ENCODE results near the gene TEPSIN.

The TEPSIN gene

GRCh38 chr17:81181811-81182185, 57.1 kb downstream of the TEPSIN start:
- no peak for DNase-seq

DNA sequence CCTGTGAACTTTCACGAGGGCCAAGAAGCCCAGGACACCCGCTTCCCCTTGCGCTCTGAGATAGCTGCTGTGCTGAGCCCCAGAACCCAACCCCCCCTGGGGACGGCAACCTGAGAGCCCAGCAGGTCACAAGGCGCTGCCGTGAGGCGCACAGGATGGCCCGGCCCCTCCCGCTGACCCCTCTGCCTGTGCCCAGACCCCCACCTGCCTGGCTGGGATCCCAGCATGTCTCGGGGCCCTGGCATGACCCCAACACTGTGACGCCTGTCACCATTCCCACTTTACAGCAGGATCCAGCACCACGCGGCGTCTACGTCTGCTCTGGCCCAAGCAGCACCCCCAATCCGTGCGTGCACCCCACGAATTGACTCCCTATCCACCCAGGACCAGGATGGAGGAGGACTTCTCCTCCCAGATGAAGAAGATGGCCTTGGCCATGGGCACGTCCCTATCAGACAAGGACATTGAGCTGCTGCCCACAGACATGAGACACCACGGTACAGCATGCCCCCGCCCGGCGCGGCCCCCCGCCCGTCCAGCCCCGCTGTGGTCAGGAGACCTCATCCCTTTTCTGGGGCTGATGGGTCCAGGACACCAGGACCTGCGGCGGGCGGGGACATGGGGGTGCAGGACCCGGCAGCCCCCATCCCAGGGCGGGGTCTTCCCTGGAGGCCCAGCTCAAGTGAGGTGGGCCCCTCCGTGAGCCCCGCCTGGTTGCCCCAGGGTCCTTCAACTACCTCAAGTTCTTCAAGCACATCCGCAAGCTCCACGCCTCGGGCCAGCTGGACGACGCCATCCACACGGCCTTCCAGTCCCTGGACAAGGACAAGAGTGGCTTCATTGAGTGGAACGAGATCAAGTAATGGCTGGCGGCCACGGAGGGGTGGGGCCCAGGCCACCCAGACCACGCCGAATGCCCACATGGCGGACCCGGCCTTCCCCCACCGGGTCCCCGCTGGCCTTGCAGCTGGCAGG, 57.7 kb downstream of the TEPSIN start:
- DNase-seq: no peak

DNA sequence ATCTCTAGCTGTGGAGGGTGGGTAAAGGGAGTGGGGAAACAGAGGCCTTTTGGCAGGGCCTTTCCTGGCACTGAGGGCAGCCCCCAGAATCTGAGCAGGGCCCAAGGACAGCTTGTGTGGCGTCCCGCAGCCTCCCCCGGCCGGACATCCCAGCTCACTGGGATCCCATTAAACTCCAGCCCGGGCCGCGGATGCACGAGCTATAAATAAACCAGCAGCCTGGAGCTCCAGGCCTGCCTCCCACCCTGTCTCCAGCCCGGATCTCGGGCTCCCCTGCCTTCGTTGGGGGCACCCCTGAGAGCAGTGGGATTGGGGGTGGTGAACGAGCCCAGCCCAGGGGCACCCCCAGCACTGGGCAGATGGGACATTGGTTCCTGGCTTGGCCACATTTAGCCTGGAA, 59.0 kb downstream of the TEPSIN start:
- no peak for DNase-seq

- DNase-seq: no peak
Observed at GRCh38 chr17:81179220-81179619, 59.6 kb downstream of the TEPSIN start.

Measured in inflammatory macrophage treated with lipopolysaccharide for 4 hours (primary cell).